Stimulated activated CD4-positive, alpha-beta T cell treated with anti-CD3 and anti-CD28 coated beads, Interleukin-2, amount 100 ng/mL, for 48 hours (primary cell): ENCODE results near the gene USP17L26.
A peak's percentile ranks its signal among the peaks of the same experiment; 100 is the strongest.
"Not testable (repeated sequence)": the region's sequence is repeated elsewhere in the genome, so short reads cannot be mapped to it uniquely, and the experiment has no call there.

Source experiments
- DNase-seq, 2 donors: peaks; one replicate each; pipeline ENCODE4 v3.0.0-alpha.2; 2020

USP17L26 gene, protein sequence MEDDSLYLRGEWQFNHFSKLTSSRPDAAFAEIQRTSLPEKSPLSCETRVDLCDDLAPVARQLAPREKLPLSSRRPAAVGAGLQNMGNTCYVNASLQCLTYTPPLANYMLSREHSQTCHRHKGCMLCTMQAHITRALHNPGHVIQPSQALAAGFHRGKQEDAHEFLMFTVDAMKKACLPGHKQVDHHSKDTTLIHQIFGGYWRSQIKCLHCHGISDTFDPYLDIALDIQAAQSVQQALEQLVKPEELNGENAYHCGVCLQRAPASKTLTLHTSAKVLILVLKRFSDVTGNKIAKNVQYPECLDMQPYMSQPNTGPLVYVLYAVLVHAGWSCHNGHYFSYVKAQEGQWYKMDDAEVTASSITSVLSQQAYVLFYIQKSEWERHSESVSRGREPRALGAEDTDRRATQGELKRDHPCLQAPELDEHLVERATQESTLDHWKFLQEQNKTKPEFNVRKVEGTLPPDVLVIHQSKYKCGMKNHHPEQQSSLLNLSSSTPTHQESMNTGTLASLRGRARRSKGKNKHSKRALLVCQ

DNA sequence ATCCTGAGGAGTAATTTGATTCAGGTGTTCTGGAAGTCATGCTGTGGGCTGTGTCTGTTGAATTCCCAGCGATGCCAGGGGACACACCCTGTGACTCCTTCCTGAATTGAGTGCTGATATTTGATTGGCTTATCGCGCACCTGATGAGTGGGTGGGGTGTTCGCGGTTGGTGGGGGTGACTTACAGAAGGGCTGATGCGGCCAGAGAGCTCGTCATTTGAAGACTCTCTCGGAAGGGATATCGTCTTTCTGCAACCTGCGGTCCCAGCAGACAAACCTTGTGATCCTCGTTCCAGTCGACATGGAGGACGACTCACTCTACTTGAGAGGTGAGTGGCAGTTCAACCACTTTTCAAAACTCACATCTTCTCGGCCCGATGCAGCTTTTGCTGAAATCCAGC lies at the start of gene USP17L26:
TSS of gene USP17L26 (plus strand) at position 301 of the 400 bp plus-strand sequence. CDS start at position 301, 0 bp downstream.
- not testable (repeated sequence) for DNase-seq

DNA sequence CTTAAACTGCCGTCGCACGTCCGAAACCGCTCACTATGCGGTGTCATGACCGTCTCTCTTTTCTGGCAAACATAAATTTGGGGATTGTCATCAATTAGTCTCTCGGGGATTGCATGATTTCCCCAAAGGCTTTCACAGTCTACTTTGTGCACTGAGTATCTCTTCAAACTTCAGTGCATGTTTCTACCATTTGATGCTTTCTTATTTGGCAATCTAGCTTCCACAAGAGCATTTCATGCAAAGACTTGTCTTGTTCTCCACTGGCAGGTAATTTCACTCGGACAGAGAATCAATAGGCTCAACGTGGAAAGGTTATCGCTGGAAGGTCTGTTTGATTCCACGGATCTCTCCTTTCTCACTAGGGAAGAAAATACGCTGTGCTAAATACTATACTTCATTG lies 10.3 kb upstream of the USP17L26 start:
- DNase-seq: not testable (repeated sequence)

DNA sequence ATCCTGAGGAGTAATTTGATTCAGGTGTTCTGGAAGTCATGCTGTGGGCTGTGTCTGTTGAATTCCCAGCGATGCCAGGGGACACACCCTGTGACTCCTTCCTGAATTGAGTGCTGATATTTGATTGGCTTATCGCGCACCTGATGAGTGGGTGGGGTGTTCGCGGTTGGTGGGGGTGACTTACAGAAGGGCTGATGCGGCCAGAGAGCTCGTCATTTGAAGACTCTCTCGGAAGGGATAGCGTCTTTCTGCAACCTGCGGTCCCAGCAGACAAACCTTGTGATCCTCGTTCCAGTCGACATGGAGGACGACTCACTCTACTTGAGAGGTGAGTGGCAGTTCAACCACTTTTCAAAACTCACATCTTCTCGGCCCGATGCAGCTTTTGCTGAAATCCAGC lies 9.6 kb upstream of the USP17L26 start, which contains the start of gene USP17L24:
TSS of gene USP17L24 (plus strand) at position 301 of the 400 bp plus-strand sequence. CDS start at position 301, 0 bp downstream.
- DNase-seq: not testable (repeated sequence)

DNA sequence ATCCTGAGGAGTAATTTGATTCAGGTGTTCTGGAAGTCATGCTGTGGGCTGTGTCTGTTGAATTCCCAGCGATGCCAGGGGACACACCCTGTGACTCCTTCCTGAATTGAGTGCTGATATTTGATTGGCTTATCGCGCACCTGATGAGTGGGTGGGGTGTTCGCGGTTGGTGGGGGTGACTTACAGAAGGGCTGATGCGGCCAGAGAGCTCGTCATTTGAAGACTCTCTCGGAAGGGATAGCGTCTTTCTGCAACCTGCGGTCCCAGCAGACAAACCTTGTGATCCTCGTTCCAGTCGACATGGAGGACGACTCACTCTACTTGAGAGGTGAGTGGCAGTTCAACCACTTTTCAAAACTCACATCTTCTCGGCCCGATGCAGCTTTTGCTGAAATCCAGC lies 4.8 kb upstream of the USP17L26 start, which contains the start of gene USP17L25:
TSS of gene USP17L25 (plus strand) at position 301 of the 400 bp plus-strand sequence. CDS start at position 301, 0 bp downstream.
- not testable (repeated sequence) for DNase-seq

DNA sequence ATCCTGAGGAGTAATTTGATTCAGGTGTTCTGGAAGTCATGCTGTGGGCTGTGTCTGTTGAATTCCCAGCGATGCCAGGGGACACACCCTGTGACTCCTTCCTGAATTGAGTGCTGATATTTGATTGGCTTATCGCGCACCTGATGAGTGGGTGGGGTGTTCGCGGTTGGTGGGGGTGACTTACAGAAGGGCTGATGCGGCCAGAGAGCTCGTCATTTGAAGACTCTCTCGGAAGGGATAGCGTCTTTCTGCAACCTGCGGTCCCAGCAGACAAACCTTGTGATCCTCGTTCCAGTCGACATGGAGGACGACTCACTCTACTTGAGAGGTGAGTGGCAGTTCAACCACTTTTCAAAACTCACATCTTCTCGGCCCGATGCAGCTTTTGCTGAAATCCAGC lies 4.6 kb downstream of the USP17L26 start, which contains the start of gene USP17L5:
TSS of gene USP17L5 (plus strand) at position 301 of the 400 bp plus-strand sequence. CDS start at position 301, 0 bp downstream.
- not testable (repeated sequence) for DNase-seq

DNA sequence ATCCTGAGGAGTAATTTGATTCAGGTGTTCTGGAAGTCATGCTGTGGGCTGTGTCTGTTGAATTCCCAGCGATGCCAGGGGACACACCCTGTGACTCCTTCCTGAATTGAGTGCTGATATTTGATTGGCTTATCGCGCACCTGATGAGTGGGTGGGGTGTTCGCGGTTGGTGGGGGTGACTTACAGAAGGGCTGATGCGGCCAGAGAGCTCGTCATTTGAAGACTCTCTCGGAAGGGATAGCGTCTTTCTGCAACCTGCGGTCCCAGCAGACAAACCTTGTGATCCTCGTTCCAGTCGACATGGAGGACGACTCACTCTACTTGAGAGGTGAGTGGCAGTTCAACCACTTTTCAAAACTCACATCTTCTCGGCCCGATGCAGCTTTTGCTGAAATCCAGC lies 9.4 kb downstream of the USP17L26 start, which contains the start of gene USP17L27:
TSS of gene USP17L27 (plus strand) at position 301 of the 400 bp plus-strand sequence. CDS start at position 301, 0 bp downstream.
- DNase-seq: not testable (repeated sequence)

DNA sequence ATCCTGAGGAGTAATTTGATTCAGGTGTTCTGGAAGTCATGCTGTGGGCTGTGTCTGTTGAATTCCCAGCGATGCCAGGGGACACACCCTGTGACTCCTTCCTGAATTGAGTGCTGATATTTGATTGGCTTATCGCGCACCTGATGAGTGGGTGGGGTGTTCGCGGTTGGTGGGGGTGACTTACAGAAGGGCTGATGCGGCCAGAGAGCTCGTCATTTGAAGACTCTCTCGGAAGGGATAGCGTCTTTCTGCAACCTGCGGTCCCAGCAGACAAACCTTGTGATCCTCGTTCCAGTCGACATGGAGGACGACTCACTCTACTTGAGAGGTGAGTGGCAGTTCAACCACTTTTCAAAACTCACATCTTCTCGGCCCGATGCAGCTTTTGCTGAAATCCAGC lies 14.1 kb downstream of the USP17L26 start, which contains the start of gene USP17L28:
TSS of gene USP17L28 (plus strand) at position 301 of the 400 bp plus-strand sequence. CDS start at position 301, 0 bp downstream.
- not testable (repeated sequence) for DNase-seq

DNA sequence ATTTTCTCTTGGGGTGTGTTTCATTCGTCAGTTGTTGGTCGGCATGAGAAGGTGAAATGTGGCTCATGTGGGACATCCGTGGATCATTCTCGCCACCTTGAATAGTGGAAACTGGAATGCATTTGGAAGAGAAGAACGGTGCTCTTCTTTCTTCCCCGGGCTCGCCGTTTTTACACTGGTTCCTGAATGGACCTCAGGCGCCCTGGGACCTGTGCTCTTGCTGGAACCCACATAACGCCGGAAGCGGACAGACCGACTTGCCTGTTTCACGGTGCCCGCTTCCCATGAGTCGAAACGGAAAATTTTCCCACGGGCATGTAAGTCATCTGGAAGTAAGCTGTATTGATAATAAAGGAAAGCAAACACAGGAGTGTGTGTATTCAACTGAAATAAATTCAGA lies 16.4 kb downstream of the USP17L26 start:
- DNase-seq: not testable (repeated sequence)

DNA sequence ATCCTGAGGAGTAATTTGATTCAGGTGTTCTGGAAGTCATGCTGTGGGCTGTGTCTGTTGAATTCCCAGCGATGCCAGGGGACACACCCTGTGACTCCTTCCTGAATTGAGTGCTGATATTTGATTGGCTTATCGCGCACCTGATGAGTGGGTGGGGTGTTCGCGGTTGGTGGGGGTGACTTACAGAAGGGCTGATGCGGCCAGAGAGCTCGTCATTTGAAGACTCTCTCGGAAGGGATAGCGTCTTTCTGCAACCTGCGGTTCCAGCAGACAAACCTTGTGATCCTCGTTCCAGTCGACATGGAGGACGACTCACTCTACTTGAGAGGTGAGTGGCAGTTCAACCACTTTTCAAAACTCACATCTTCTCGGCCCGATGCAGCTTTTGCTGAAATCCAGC lies 18.9 kb downstream of the USP17L26 start, which contains the start of gene USP17L29:
TSS of gene USP17L29 (plus strand) at position 301 of the 400 bp plus-strand sequence. CDS start at position 301, 0 bp downstream.
- not testable (repeated sequence) for DNase-seq

DNA sequence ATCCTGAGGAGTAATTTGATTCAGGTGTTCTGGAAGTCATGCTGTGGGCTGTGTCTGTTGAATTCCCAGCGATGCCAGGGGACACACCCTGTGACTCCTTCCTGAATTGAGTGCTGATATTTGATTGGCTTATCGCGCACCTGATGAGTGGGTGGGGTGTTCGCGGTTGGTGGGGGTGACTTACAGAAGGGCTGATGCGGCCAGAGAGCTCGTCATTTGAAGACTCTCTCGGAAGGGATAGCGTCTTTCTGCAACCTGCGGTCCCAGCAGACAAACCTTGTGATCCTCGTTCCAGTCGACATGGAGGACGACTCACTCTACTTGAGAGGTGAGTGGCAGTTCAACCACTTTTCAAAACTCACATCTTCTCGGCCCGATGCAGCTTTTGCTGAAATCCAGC lies 28.4 kb downstream of the USP17L26 start, which contains the start of gene USP17L30:
TSS of gene USP17L30 (plus strand) at position 301 of the 400 bp plus-strand sequence. CDS start at position 301, 0 bp downstream.
- not testable (repeated sequence) for DNase-seq

DNA sequence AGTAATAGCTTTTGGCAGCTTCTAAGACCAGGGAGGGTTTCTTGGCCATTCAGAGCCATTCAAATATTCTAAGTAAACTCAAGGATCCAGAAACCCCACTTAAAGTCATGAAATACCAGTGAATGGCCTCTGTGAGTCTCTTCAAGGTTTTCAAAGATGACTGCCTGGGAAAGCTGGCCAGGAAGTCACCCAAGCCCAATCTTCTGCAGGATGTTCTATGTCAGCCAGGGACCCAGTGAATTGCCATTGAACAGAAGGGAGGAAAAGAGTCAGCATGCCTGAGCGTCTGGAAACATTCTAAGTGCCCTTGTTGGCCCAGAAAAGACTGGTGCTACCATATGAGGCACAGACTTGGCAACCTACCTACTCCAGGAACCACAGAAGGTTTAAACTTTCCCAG lies 45.4 kb downstream of the USP17L26 start:
- not testable (repeated sequence) for DNase-seq

DNA sequence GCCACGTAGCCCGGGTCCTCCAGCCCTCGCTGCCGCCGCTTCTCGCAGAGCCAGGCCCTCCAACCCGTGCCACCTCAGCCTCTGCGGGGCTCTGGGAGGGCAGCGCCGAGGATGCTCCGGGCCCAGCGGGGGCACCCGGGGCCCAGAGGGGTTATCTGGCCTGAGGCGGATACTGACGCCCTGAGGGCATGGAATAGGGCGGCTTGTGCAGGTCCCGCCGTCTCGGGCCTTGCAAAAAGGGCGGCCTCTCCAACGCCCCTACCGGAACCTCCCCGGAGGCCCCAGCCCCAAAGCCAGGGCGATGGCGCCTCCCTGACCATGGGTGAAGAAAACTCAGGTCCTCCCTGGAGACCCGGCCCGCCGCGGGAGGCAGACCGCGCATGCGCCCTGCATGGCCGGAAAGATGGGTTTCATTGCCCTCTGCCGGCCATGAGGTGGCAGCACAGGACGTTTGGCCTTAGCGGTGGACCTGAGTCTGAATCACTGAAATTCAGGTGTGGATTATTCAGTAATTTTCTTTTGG lies 46.6 kb downstream of the USP17L26 start:
- DNase-seq: peak; percentile 9 to 49

DNA sequence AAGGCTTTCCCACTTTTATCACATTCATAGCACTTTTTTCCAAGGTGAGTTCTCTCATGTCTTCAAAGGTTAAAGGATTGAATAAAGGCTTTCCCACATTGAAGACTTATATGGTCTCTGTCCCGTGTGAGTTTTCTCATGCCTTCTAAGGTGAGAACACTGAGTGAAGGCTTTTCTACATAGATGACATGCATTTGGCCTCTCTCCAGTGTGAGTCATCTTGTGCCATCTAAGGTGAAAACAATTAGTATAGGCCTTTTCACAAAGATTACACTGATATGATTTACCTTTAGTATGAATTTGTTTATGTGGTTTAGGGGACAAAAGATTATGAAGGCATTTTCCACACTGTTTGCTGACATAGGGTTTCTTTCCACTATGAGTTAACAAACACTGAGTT lies 49.7 kb downstream of the USP17L26 start:
- no peak for DNase-seq
